Measurements from ENCODE around the gene ENTPD1.

DNA sequence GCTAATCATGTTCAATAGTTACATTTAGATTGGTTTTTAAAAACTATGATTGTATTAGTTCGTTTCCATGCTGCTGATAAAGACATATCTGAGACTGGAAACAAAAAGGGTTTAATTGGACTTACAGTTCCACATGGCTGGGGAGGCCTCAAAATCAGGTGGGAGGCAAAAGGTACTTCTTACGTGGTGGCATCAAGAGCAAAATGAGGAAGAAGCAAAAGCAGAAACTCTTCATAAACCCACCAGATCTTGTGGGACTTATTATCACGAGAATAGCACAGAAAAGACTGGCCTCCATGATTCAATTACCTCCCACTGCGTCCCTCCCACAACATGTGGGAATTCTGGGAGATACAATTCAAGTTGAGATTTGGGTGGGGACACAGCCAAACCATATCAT lies 117.7 kb downstream of the ENTPD1 start:
- no peak for TF ChIP-seq SP1 (CRISPR knock-in tag; IDR thresholded peaks at IDR 0.05)
- TF ChIP-seq GATA2 (CRISPR knock-in tag; IDR thresholded peaks at IDR 0.05), result no peak
- TF ChIP-seq TFAM (CRISPR knock-in tag; conservative IDR thresholded peaks at IDR 0.05), result no peak
- no peak for TF ChIP-seq MTA1 (IDR thresholded peaks at IDR 0.05; ENCODE audit: borderline replicate concordance)
- TF ChIP-seq, protein P1, sequence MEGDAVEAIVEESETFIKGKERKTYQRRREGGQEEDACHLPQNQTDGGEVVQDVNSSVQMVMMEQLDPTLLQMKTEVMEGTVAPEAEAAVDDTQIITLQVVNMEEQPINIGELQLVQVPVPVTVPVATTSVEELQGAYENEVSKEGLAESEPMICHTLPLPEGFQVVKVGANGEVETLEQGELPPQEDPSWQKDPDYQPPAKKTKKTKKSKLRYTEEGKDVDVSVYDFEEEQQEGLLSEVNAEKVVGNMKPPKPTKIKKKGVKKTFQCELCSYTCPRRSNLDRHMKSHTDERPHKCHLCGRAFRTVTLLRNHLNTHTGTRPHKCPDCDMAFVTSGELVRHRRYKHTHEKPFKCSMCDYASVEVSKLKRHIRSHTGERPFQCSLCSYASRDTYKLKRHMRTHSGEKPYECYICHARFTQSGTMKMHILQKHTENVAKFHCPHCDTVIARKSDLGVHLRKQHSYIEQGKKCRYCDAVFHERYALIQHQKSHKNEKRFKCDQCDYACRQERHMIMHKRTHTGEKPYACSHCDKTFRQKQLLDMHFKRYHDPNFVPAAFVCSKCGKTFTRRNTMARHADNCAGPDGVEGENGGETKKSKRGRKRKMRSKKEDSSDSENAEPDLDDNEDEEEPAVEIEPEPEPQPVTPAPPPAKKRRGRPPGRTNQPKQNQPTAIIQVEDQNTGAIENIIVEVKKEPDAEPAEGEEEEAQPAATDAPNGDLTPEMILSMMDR (IDR thresholded peaks at IDR 0.05 in 2 of 3, conservative IDR thresholded peaks at IDR 0.05 in 1 of 3; ENCODE audit: insufficient read depth in 2 of 3, low read depth in 1 of 3, low read length in 3 of 3), result no peak
- no peak for TF ChIP-seq POLR2AphosphoS5 (IDR thresholded peaks at IDR 0.05; ENCODE audit: control insufficient read depth, insufficient read depth, low read depth, low read length)
- TF ChIP-seq RCOR1 (IDR thresholded peaks at IDR 0.05; ENCODE audit: borderline replicate concordance in 1 of 2, low read depth in 2 of 2, low read length in 2 of 2), result no peak
- TF ChIP-seq EGR1 (conservative IDR thresholded peaks at IDR 0.05), result no peak
- no peak for TF ChIP-seq ZNF174 (CRISPR knock-in tag; IDR thresholded peaks at IDR 0.05)
- TF ChIP-seq ADNP (tag; IDR thresholded peaks at IDR 0.05), result no peak

Measured in K562 (cell line).